ENCODE data around the gene HPCA. TPM values are rescaled to one million over a fixed set of nuclear protein-coding genes. Genes with fewer than 3 reads are reported as not detected.

The HPCA gene
- total RNA-seq, 2 experiments from 2014 or later: not detected

- H3K27me3 Mint-ChIP-seq: peaks cover 36% of the 10 kb centered on the region
- H3K9me3 Mint-ChIP-seq: no peaks in the 10 kb centered on the region
- no peaks in the 10 kb centered on the region for H3K4me1 Mint-ChIP-seq (ENCODE audit: low read depth)
- no peak overlapping the region for H3K4me3 ChIP-seq (ENCODE audit: low read length)
- no peaks in the 10 kb centered on the region for H3K9me3 ChIP-seq (ENCODE audit: control insufficient read depth in 1 of 2, insufficient read depth in 1 of 2, low read length in 2 of 2)
- no peak overlapping the region for H3K4me3 Mint-ChIP-seq
- ChIA-PET POLR2A (no interaction called here), CTCF (no interaction called here)
- peaks cover 5% of the 10 kb centered on the region for H3K4me1 ChIP-seq (ENCODE audit: insufficient read depth, low read length)
- H3K27ac Mint-ChIP-seq: no peak overlapping the region
- H3K36me3 Mint-ChIP-seq (ENCODE audit: low read depth): no peaks in the 10 kb centered on the region
- TF ChIP-seq CTCF (IDR thresholded peaks at IDR 0.05): no peak
- no peak for DNase-seq
- intact Hi-C loops (cut with DNase I, micrococcal nuclease): no loop called here
- no peak for ATAC-seq (ENCODE audit: poor library complexity)
- no peaks in the 10 kb centered on the region for H3K36me3 ChIP-seq (ENCODE audit: insufficient read depth, low read length)
- no peak overlapping the region for H3K27ac ChIP-seq (ENCODE audit: low read depth in 1 of 2, low read length in 2 of 2)
- H3K27me3 ChIP-seq (ENCODE audit: control insufficient read depth in 1 of 2, insufficient read depth in 2 of 2, low read length in 2 of 2): peaks cover 15 to 18% of the 10 kb centered on the region in 2 experiments
Observed at GRCh38 chr1:32915766-32916706, 29.7 kb downstream of the HPCA start.

GRCh38 chr1:32917521-32917920, 31.2 kb downstream of the HPCA start:
- Mint-ChIP-seq H3K36me3 (ENCODE audit: low read depth) (no peaks in the 10 kb centered on the region), H3K27me3 (peaks cover 49% of the 10 kb centered on the region), H3K9me3 (no peaks in the 10 kb centered on the region), H3K4me3 (no peak overlapping the region), H3K27ac (no peak overlapping the region), H3K4me1 (ENCODE audit: low read depth) (no peaks in the 10 kb centered on the region)
- Histone ChIP-seq H3K4me1 (ENCODE audit: insufficient read depth, low read length) (peaks cover 5% of the 10 kb centered on the region), H3K36me3 (ENCODE audit: insufficient read depth, low read length) (no peaks in the 10 kb centered on the region), H3K4me3 (ENCODE audit: low read length) (no peak overlapping the region), H3K9me3 (ENCODE audit: control insufficient read depth in 1 of 2, insufficient read depth in 1 of 2, low read length in 2 of 2) (no peaks in the 10 kb centered on the region), H3K27ac (ENCODE audit: low read depth in 1 of 2, low read length in 2 of 2) (no peak overlapping the region), H3K27me3 (ENCODE audit: control insufficient read depth in 1 of 2, insufficient read depth in 2 of 2, low read length in 2 of 2) (peaks cover 22 to 25% of the 10 kb centered on the region in 2 experiments)
- CTCF ChIA-PET: no interaction called here
- ATAC-seq (ENCODE audit: poor library complexity) (no peak), DNase-seq (no peak)
- POLR2A ChIA-PET: no interaction called here
- no peak for TF ChIP-seq CTCF (IDR thresholded peaks at IDR 0.05)
- intact Hi-C loops (cut with DNase I, micrococcal nuclease): no loop called here

- H3K4me1 ChIP-seq (ENCODE audit: insufficient read depth, low read length): peaks cover 5% of the 10 kb centered on the region
- no peak overlapping the region for H3K27ac ChIP-seq (ENCODE audit: low read depth in 1 of 2, low read length in 2 of 2)
- no peaks in the 10 kb centered on the region for H3K9me3 Mint-ChIP-seq
- ATAC-seq (ENCODE audit: poor library complexity) (no peak), DNase-seq (no peak)
- H3K36me3 ChIP-seq (ENCODE audit: insufficient read depth, low read length): no peaks in the 10 kb centered on the region
- H3K9me3 ChIP-seq (ENCODE audit: control insufficient read depth in 1 of 2, insufficient read depth in 1 of 2, low read length in 2 of 2): no peaks in the 10 kb centered on the region
- no peak for TF ChIP-seq CTCF (IDR thresholded peaks at IDR 0.05)
- H3K4me3 Mint-ChIP-seq: no peak overlapping the region
- H3K4me3 ChIP-seq (ENCODE audit: low read length): no peak overlapping the region
- H3K27me3 ChIP-seq (ENCODE audit: control insufficient read depth in 1 of 2, insufficient read depth in 2 of 2, low read length in 2 of 2): peaks cover 22 to 32% of the 10 kb centered on the region in 2 experiments
- ChIA-PET POLR2A (no interaction called here), CTCF (no interaction called here)
- H3K4me1 Mint-ChIP-seq (ENCODE audit: low read depth): no peaks in the 10 kb centered on the region
- H3K36me3 Mint-ChIP-seq (ENCODE audit: low read depth): no peaks in the 10 kb centered on the region
- H3K27ac Mint-ChIP-seq: no peak overlapping the region
- H3K27me3 Mint-ChIP-seq: peaks cover 56% of the 10 kb centered on the region
- intact Hi-C loops (cut with DNase I, micrococcal nuclease): no loop called here
Observed at GRCh38 chr1:32918179-32918578, 31.9 kb downstream of the HPCA start.
